ENCODE results near the gene STXBP1. TPM values are rescaled to one million over a fixed set of nuclear protein-coding genes. Genes with fewer than 3 reads are reported as not detected.

Gene STXBP1
- total and polyA plus RNA-seq, 2 of the 13 experiments (the other 11 are each of a cell fraction or from before 2014, with no cell fraction given): 2.9 TPM

GRCh38 chr9:127567730-127568617 is 44.1 kb upstream of the STXBP1 start (continued):
- TF ChIP-seq HBP1 (CRISPR knock-in tag; IDR thresholded peaks at IDR 0.05; ENCODE audit: low read depth) (no peak), ZNF569 (CRISPR knock-in tag; IDR thresholded peaks at IDR 0.05; ENCODE audit: borderline replicate concordance) (no peak), ESRRA (CRISPR knock-in tag; IDR thresholded peaks at IDR 0.05; ENCODE audit: low read depth) (no peak), HMGXB3 (CRISPR knock-in tag; IDR thresholded peaks at IDR 0.05; ENCODE audit: borderline replicate concordance) (no peak), NR2C2 (CRISPR knock-in tag; IDR thresholded peaks at IDR 0.05; ENCODE audit: borderline replicate concordance) (no peak), FOSL2 (CRISPR knock-in tag; IDR thresholded peaks at IDR 0.05) (peak; percentile 40), JUN (CRISPR knock-in tag; IDR thresholded peaks at IDR 0.05) (no peak), RAD51 (IDR thresholded peaks at IDR 0.05; ENCODE audit: borderline replicate concordance) (no peak), ZNF530 (CRISPR knock-in tag; IDR thresholded peaks at IDR 0.05; ENCODE audit: low read depth) (no peak), NCOA5 (CRISPR knock-in tag; IDR thresholded peaks at IDR 0.05) (no peak), ZNF263 (CRISPR knock-in tag; IDR thresholded peaks at IDR 0.05) (peak; percentile 73), IRX3 (CRISPR knock-in tag; IDR thresholded peaks at IDR 0.05; ENCODE audit: borderline replicate concordance, low read depth) (no peak), ZNF225 (CRISPR knock-in tag; IDR thresholded peaks at IDR 0.05) (no peak), LRRFIP1 (CRISPR knock-in tag; conservative IDR thresholded peaks at IDR 0.05) (no peak), HIC2 (CRISPR knock-in tag; IDR thresholded peaks at IDR 0.05; ENCODE audit: low read depth) (no peak), TFE3 (CRISPR knock-in tag; IDR thresholded peaks at IDR 0.05) (no peak), JUNB (CRISPR knock-in tag; IDR thresholded peaks at IDR 0.05; ENCODE audit: borderline replicate concordance) (no peak)

Data from HepG2 (cell line).